ENCODE measurements around the gene NPBWR2. TPM values are rescaled to one million over a fixed set of nuclear protein-coding genes. Genes with fewer than 3 reads are reported as not detected.

The NPBWR2 gene
- total RNA-seq, 1 donor from 2014 or later = not detected

DNA sequence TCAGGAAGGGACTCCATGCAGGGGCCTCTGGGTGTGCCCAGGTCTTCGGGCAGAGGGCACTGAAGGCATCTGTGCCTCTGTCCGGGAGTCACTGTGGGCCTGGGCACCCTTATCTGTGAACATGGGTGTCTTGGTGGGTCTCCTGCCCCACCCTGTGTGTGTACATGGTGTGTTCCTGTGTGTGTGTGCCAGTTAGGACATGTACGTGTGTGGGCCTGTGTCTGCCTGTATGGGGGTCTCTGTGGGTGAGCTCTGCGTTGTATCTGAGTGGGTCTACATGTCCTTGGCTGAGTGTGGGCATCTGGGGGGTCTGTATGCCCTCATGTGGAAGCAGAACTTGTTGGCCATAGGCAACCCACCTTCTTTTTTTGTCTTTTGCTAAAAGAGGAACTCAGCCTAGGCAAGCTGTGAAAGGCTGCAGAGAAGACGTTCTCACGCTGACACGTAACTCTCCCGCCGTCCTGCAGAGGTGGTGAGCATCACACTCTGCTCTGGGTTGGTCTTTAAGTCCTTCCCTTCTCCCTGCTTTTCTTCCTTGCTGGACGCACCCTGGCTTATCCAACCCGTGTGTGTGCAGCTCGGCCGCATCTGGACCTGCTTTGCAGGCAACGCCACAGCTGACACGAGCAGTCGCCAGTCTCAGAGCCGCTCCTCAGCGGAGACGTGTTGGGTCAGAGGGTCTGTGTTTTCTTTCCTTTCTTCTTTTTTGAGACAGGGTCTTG lies 532 bp upstream of the NPBWR2 start:
- Mint-ChIP-seq H3K36me3 (ENCODE audit: low read depth) (no peaks in the 10 kb centered on the region), H3K27me3 (peaks cover 14% of the 10 kb centered on the region), H3K27ac (no peak overlapping the region), H3K4me3 (no peak overlapping the region), H3K4me1 (no peaks in the 10 kb centered on the region), H3K9me3 (no peaks in the 10 kb centered on the region)
- peak; percentile 53 for DNase-seq
- intact Hi-C loops (cut with micrococcal nuclease) = no loop called here

DNA sequence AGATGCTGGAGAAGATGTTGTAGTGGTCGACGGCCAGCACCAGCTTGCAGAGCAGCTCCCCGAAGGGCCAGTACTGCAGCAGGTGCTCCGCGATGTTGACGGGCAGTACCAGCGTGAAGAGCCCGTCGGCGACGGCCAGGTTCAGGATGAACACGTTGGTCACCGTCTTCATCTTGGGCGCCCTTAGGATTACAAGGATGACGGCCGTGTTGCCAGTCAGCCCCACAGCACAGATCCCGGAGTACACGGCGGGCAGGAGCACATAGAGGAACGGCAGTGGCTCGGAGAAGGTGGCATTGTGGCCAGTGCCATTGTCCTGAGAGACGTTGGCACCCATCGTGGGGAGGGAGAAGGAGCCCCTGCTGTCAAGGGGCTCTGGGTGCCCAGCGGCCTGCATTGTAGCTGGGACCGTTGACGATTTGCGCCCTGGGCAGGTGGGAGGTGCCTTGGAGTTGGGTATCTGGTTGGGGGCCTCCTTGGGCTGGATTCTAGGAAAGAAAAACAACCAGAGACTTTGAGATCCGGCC lies 867 bp downstream of the NPBWR2 start:
- Mint-ChIP-seq H3K9me3 (no peaks in the 10 kb centered on the region), H3K4me1 (no peaks in the 10 kb centered on the region), H3K27ac (no peak overlapping the region), H3K36me3 (ENCODE audit: low read depth) (no peaks in the 10 kb centered on the region), H3K27me3 (peaks cover 18% of the 10 kb centered on the region), H3K4me3 (no peak overlapping the region)
- intact Hi-C loops (cut with micrococcal nuclease) = no loop called here
- DNase-seq = peak; percentile 48

DNA sequence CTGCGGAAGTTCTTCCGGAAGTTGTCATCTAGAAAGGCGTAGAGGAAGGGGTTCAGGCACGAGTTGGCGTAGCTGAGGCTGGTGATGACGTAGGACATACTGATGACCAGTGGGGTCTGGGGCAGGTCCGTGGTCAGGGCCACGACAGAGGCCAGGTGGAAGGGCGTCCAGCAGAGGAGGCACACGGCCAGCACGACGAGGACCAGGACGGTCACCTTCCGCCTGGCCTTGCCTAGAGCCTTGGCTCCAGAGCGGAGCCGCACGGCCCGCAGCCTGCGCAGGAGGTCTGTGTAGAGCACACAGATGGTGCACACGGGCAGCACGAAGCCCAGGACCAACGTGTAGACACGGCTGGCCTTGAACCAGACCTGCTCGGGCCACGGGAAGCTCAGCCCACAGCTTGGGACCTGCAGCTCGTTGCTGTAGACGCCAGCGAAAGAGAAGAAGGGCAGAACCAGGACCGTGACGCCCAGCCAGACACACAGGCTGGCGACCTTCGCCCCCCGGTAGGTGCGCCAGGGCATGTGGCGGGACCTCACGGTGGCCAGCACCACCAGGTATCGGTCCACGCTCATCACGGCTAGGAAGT lies 1.4 kb downstream of the NPBWR2 start:
- Mint-ChIP-seq H3K36me3 (ENCODE audit: low read depth) (no peaks in the 10 kb centered on the region), H3K27me3 (peaks cover 24% of the 10 kb centered on the region), H3K4me3 (no peak overlapping the region), H3K4me1 (no peaks in the 10 kb centered on the region), H3K9me3 (no peaks in the 10 kb centered on the region), H3K27ac (no peak overlapping the region)
- DNase-seq = no peak
- intact Hi-C loops (cut with micrococcal nuclease) = no loop called here

DNA sequence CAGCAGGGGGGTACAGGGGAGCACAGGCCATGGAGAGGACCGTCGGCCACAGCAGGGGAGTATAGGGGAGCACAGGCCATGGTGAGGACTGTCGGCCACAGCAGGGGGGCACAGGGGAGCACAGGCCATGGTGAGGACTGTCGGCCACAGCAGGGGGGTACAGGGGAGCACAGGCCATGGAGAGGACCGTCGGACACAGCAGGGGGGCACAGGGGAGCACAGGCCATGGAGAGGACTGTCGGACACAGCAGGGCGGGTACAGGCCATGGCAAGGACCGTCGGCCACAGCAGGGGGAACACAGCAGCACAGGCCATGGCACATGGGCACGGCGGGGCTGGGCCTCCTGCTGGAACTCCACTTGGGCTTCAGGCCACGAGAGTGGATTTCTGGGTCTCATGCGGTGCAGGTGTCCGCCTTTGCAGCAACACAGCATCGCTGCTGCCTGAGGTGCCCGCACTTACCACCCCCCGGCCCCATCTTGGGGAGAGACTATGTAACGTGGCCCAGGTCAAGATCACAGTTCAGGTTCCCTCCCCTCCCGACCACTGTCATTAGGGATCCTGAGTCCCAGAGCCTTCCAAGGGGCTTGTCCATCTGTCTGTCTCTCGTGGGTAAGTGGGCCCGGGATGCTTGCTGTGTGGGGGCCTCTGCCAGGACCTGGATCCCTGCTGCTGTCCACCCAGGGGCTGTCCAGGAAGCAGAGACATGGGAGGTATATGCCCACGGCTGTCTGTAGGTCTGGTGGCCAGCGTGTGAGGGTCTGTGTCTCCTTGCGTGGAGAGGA lies 2.5 kb downstream of the NPBWR2 start:
- H3K36me3 Mint-ChIP-seq (ENCODE audit: low read depth) = no peaks in the 10 kb centered on the region
- H3K27ac Mint-ChIP-seq = no peak overlapping the region
- H3K4me1 Mint-ChIP-seq = no peaks in the 10 kb centered on the region
- H3K27me3 Mint-ChIP-seq = peaks cover 25% of the 10 kb centered on the region
- H3K4me3 Mint-ChIP-seq = no peak overlapping the region
- intact Hi-C loops (cut with micrococcal nuclease) = no loop called here
- peak; percentile 49 for DNase-seq
- H3K9me3 Mint-ChIP-seq = no peaks in the 10 kb centered on the region

DNA sequence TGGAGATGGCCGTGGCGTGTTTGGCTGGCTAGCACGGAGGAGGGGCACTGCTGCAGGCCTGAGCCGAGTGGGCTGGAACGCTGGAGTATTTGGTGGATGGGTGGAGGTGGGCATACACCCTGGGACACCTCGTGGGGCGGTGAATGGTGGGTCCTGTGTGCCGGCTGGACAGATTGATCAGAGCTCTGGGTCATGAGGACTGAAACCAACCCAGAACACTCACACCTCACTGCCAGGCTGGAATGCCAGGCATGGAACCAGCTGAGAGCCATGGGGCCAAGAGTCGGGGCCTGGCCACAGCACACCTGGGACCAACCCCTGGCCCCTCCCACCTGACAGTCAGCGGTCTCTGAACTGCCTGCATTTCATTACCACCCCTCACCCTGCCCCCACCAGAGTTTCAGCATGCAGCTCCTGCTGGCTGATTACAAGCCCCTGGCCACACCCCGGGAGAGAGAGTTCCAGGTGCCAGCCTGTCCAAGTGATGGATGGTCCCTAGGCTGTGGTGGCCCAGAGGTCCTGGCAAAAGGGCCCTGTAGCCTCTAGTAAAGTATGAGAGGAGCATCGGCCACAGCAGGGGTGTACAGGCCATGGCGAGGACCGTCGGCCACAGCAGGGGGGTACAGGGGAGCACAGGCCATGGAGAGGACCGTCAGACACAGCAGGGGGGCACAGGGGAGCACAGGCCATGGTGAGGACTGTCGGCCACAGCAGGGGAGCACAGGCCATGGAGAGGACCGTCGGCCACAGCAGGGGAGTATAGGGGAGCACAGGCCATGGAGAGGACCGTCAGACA lies 3.3 kb downstream of the NPBWR2 start:
- H3K4me3 Mint-ChIP-seq = no peak overlapping the region
- H3K27ac Mint-ChIP-seq = peak overlapping the region; percentile 25
- intact Hi-C loops (cut with micrococcal nuclease) = no loop called here

DNA sequence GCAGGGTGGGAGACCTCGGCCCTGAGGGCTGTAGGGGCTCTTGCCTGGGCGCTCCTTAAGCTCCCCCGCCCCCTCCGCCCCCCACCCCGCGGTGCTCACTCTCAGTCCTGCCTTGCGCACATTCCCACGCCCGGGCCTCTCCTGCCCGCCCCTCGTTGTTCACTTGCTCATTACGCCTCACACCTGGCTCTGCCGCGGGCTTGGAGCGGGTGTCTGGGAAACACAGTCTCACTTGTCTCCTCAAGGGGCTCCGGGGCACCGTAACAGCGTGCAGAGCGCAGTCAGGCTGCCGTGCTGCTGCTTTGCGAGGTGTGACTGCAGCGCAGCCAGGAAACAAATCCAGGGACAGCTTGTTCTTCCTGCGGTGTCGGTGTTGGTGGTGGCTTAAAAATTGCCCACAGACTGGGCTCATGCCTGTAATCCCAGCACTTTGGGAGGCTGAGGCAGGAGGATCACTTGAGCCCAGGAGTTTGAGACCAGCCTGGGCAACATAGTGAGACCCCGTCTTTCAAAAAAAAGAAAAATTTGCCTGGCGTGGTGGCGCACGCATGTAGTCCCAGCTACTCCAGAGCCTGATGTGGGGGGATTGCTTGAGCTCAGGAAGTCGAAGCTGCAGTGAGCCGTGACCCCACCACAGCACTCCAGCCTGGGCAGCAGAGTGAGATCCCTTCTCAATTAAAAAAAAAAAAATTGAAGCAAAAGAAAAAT lies 4.6 kb downstream of the NPBWR2 start:
- H3K9me3 Mint-ChIP-seq = no peaks in the 10 kb centered on the region
- H3K27ac Mint-ChIP-seq = no peak overlapping the region
- no peaks in the 10 kb centered on the region for H3K4me1 Mint-ChIP-seq
- H3K4me3 Mint-ChIP-seq = peak overlapping the region; percentile 69
- H3K36me3 Mint-ChIP-seq (ENCODE audit: low read depth) = no peaks in the 10 kb centered on the region
- intact Hi-C loops (cut with micrococcal nuclease) = no loop called here
- peaks cover 24% of the 10 kb centered on the region for H3K27me3 Mint-ChIP-seq
- peak; percentile 60 for DNase-seq

More for the DNA sequence above, 3.3 kb downstream of the NPBWR2 start:
- no peaks in the 10 kb centered on the region for H3K36me3 Mint-ChIP-seq (ENCODE audit: low read depth)
- DNase-seq = peak; percentile 52
- H3K9me3 Mint-ChIP-seq = no peaks in the 10 kb centered on the region
- peaks cover 25% of the 10 kb centered on the region for H3K27me3 Mint-ChIP-seq
- H3K4me1 Mint-ChIP-seq = no peaks in the 10 kb centered on the region

DNA sequence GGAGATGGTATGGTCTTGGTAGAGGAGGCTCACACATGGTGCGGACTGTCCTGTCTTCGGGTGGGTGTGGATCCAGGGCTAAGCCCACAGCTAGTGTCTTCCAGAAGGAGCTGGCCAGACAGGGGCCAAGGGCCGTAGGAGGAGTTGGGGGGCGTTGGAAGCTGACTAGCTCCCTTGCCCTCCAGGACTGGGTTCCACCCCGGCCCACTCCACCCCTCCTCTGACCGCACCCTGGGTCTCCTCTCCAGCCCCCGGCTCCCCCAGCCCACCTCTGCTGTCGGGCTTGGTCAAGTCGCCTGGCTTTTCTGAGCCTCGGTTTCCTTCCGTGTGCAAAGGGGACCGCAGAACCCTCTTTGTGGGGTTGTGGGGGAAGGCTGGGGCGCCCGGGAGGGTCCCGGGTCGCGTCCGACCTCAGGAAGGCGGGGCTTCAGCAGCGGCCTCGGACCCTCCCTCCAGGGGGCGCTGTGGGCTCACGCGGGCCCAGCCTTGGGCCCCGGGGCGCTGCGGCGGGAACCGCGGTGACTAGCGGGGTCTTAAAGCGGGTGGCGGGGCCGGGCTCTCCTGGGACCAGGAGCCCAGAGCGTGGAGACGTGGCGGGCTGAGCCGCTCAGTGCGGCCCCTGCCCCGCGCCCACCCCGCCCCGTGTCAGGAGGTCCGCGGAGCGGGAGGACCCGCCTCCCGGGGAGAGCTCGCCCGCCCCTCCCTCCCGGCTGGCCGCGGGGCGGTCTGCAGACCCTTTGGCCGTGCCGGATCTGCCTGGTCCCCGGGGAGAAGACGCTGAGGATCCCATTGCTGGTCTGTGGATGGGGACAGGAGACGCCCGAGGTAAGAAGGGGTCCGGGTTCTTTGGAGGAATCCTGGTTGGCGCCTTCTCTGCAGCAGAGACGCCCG lies 5.4 kb downstream of the NPBWR2 start:
- Mint-ChIP-seq H3K27ac (no peak overlapping the region), H3K4me3 (peak overlapping the region; percentile 34), H3K36me3 (ENCODE audit: low read depth) (no peaks in the 10 kb centered on the region), H3K27me3 (peaks cover 24% of the 10 kb centered on the region), H3K4me1 (no peaks in the 10 kb centered on the region), H3K9me3 (peaks cover under 1% of the 10 kb centered on the region)
- peak; percentile 92 for DNase-seq
- intact Hi-C loops (cut with micrococcal nuclease) = no loop called here

DNA sequence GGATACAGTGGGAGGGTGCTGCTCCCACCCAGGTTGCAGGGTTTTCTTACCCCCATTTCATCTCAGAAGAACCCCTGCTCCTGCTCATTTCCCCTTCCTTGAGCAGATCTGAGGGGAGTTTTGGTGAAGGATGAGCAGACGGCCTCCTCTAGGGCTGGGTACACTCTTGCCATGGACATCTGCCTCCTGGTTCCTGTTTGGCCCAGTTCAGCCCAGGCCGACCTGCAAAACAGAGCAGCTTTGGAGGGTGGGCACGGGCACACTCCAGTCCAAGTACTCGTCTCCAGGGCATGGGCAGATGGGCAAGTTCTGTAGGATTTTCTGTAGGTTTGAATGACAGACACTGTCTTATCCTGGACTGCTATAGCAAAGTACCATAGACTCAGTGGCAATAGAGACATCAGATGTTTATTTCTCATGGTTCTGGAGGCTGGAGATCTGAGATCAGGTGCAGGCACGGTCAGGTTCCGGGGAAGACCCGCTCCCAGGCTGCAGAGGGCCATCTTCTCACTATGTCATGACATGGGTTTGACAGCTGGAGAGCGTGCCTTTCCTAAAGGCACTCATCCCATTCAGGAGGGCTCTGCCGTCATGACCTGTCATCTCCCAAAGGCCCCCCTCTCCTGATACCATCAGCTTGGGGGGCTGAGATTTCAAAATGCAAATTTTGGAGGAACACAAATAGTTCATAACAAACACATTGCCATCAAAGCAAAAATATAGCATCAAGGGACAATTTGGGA lies 6.2 kb downstream of the NPBWR2 start:
- H3K9me3 Mint-ChIP-seq = peaks cover 7% of the 10 kb centered on the region
- H3K27me3 Mint-ChIP-seq = peaks cover 20% of the 10 kb centered on the region
- intact Hi-C loops (cut with micrococcal nuclease) = no loop called here
- no peak overlapping the region for H3K27ac Mint-ChIP-seq
- peak overlapping the region; percentile 34 for H3K4me3 Mint-ChIP-seq
- no peaks in the 10 kb centered on the region for H3K4me1 Mint-ChIP-seq
- DNase-seq = no peak
- peaks cover 2% of the 10 kb centered on the region for H3K36me3 Mint-ChIP-seq (ENCODE audit: low read depth)

DNA sequence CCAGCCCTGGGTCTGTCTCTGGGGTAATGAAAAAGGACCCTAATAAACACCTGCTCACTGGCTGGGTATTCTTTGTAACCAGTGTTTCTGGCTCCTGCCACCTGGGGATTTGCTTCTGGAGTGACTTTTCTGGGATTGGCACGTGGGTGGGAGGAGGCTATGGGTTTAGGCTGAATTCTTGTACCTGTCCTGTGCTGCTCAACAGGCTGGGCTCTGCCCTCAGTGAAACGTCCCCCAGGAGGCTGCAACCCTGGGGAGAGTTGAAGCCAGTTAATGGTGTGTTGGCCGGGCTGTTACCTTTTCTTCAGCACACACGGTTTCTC lies 6.8 kb downstream of the NPBWR2 start:
- no peaks in the 10 kb centered on the region for H3K4me1 Mint-ChIP-seq
- H3K4me3 Mint-ChIP-seq = no peak overlapping the region
- H3K36me3 Mint-ChIP-seq (ENCODE audit: low read depth) = peaks cover 2% of the 10 kb centered on the region
- H3K27ac Mint-ChIP-seq = no peak overlapping the region
- intact Hi-C loops (cut with micrococcal nuclease) = no loop called here
- no peak for DNase-seq
- peaks cover 20% of the 10 kb centered on the region for H3K27me3 Mint-ChIP-seq
- H3K9me3 Mint-ChIP-seq = peaks cover 7% of the 10 kb centered on the region

DNA sequence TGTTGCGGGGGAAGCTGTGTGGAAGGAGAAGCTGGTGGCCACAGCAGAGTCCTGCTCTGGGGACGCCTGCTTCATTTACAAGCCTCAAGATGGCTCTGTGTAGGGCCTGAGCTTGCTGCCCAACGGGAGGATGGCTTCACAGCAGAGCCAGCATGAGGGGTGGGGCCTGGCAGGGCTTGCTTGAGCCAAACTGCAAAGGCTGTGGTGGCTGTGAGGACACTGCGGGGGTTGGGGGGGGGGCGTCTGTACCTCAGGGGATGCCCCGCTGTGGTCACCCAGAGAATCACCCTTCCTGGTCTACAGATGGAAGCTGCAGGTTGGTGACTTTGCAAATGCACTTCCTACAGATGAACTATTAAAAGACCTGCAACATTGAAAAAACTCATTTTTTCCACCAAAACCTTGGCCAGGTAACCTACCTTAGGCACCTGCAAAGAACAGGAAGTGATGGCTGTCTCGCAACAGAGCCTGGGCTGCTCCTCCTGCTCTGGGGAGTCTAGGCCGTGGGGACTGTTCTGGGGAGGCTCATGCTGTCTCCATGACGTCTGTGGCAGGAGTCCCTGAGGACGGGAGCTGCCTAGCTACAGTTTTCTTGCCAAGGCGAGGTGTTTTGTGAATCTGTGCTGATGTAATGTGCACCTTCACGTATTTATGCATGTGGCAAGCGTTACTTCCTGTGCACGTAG lies 7.3 kb downstream of the NPBWR2 start:
- H3K9me3 Mint-ChIP-seq = peaks cover 7% of the 10 kb centered on the region
- peaks cover 2% of the 10 kb centered on the region for H3K36me3 Mint-ChIP-seq (ENCODE audit: low read depth)
- H3K27ac Mint-ChIP-seq = no peak overlapping the region
- DNase-seq = no peak
- peaks cover 20% of the 10 kb centered on the region for H3K27me3 Mint-ChIP-seq
- H3K4me3 Mint-ChIP-seq = no peak overlapping the region
- intact Hi-C loops (cut with micrococcal nuclease) = no loop called here
- H3K4me1 Mint-ChIP-seq = no peaks in the 10 kb centered on the region

DNA sequence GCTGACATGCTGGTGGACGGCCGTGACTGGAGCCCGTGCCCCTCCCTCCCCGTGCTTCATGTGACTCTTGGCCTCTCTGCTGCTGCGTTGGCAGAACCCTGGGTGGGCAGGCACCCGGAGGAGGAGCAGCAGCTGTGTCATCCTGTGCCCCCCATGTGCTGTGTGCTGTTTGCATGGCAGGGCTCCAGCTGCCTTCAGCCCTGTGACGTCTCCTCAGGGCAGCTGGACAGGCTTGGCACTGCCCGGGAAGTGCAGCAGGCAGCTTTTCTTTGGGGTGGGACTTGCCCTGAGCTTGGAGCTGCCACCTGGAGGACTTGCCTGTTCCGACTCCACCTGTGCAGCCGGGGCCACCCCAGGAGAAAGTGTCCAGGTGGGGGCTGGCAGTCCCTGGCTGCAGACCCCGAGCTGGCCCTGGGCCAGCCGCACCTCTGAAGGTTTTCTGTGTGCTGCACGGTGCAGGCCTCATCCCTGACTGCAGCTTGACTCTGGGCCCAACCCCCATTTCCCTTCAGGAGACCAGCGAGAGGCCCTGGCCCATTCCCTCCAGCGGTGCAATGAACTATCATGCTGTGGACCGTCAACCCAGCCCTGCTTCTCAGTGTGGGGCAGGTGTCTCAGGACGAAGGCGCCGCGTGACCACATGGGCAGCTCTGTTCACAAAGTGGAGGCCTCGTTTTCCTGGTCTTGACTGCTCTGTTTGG lies 8.1 kb downstream of the NPBWR2 start:
- Mint-ChIP-seq H3K4me1 (no peaks in the 10 kb centered on the region), H3K27ac (no peak overlapping the region), H3K9me3 (peaks cover 7% of the 10 kb centered on the region), H3K4me3 (no peak overlapping the region), H3K36me3 (ENCODE audit: low read depth) (peaks cover 2% of the 10 kb centered on the region), H3K27me3 (peaks cover 20% of the 10 kb centered on the region)
- intact Hi-C loops (cut with micrococcal nuclease) = no loop called here
- no peak for DNase-seq

Data from activated CD4-positive, alpha-beta T cell treated with anti-CD3 and anti-CD28 coated beads, Interleukin-2, amount 10 ng/mL, durations not matched to agents 24 days and 14 days (primary cell).